Transverse colon (tissue), 4 donors: ENCODE measurements around the gene MAP2K5. TPM values are rescaled to one million over a fixed set of nuclear protein-coding genes. Genes with fewer than 3 reads are reported as not detected.

Source experiments
- DNase-seq: peaks from one replicate; pipeline ENCODE4 v3.0.0-alpha.2; 2019
- H3K27ac ChIP-seq, 4 donors: fragments of 200-600 bp; sonication (generic); 2 replicates each; pipeline ENCODE4 v1.5.1; 2016 to 2018; ENCODE audit warnings: inconsistent platforms in 4 of 4
- H3K27me3 ChIP-seq: fragments of 200-600 bp; sonication (generic); 2 replicates; pipeline ENCODE4 v1.5.1; 2017; ENCODE audit warnings: inconsistent platforms
- H3K36me3 ChIP-seq, 4 donors: fragments of 200-600 bp; sonication (generic); 2 replicates each; pipeline ENCODE4 v1.5.1; 2017 to 2019; ENCODE audit warnings: inconsistent platforms in 4 of 4
- H3K4me1 ChIP-seq, 4 donors: fragments of 200-600 bp; sonication (generic); 2 replicates each; pipeline ENCODE4 v1.5.1; 2017 to 2020; ENCODE audit warnings: inconsistent platforms in 4 of 4
- H3K4me3 ChIP-seq, 4 donors: fragments of 200-600 bp; sonication (generic); 1 replicate in 1 of 4; 2 replicates in 3 of 4; pipeline versions ENCODE4 v1.5.1 to v1.6.1; 2017 to 2019; ENCODE audit warnings: inconsistent platforms in 4 of 4
- H3K9me3 ChIP-seq, 2 donors: fragments of 200-600 bp; sonication (generic); 2 replicates each; pipeline ENCODE4 v1.5.1; 2017 to 2019; ENCODE audit warnings: inconsistent platforms in 2 of 2
- CTCF ChIP-seq, 5 experiments: fragments of 200-600 bp in 3 of 5; fragments of 450-650 bp in 2 of 5; sonication (generic) in 3 of 5; IDR thresholded peaks; 1 replicate in 2 of 5; 2 replicates in 3 of 5; pipeline ENCODE4 v1.5.1; 2016 to 2017; ENCODE audit warnings: antibody characterized with exemption in 5 of 5, inconsistent platforms in 3 of 5, mild to moderate bottlenecking in 2 of 5, moderate library complexity in 1 of 5
- EP300 ChIP-seq: sonication (generic); formaldehyde crosslinking; IDR thresholded peaks from one replicate; pipeline ENCODE4 v1.6.1; 2017; ENCODE audit warnings: antibody characterized with exemption, low read depth
- POLR2A ChIP-seq: fragments of 450-650 bp; IDR thresholded peaks from one replicate; pipeline ENCODE4 v1.6.1; 2016; ENCODE audit warnings: antibody characterized with exemption, mild to moderate bottlenecking, moderate library complexity
- POLR2AphosphoS5 ChIP-seq, 3 donors: sonication (generic); formaldehyde crosslinking; IDR thresholded peaks; one replicate each; pipeline ENCODE4 v1.6.1; 2016; ENCODE audit warnings: antibody characterized with exemption in 3 of 3
- WGBS, 2 donors: methylation state at CpG; one replicate each; pipeline ENCODE4 v1.1.5; 2018; ENCODE audit warnings: low coverage in 1 of 2; 5-methylcytosine and 5-hydroxymethylcytosine counted together
- in situ Hi-C, 4 donors: fragments of 200-750 bp; cut with MboI; loops; one replicate each; pipeline versions ENCODE4 v1.15.0 to v1.15.1; 2017; ENCODE audit warnings: low sequenced_read_pairs in 3 of 4, low pct_ligation_motif_present in 1 of 4, low pct_unique_long_range_greater_than_20kb in 1 of 4
- intact Hi-C: fragments of 100-400 bp; cut with DNase I; formaldehyde crosslinking; loops from one replicate; pipeline ENCODE4 v1.15.1; 2023; ENCODE audit warnings: low total_unique reads
- total RNA-seq, 4 donors: library from RNA; depleted of rRNA; stranded (reverse); fragments of >200 nt; gene quantifications; one replicate each; pipeline ENCODE4 v1.1.0, GENCODE V29; 2016

Gene MAP2K5
- total RNA-seq, 4 donors from 2014 or later = 19.8 to 320 (median 21.1) TPM

- H3K27ac ChIP-seq = no peak overlapping the region
- in situ Hi-C loops = loop anchor here in 1 of 4 donors (25.0 kb wide), 1 partner anchor 344 kb away; no protein-coding TSS in a partner anchor
- WGBS, 2 donors = 95% methylated on average over 18 of the region's 18 CpGs; no CpG with 5 or more reads in 1 of the 2 donors
- H3K4me1 ChIP-seq = no peaks in the 10 kb centered on the region
- H3K36me3 ChIP-seq = no peaks in the 10 kb centered on the region
- DNase-seq = no peak
- no peak overlapping the region for H3K4me3 ChIP-seq
- intact Hi-C loops = no loop called here
- no peaks in the 10 kb centered on the region for H3K9me3 ChIP-seq
- no peaks in the 10 kb centered on the region for H3K27me3 ChIP-seq
- no peak for TF ChIP-seq EP300
- no peak for TF ChIP-seq CTCF (IDR thresholded peaks at IDR 0.05)
- no peak for TF ChIP-seq POLR2AphosphoS5 (IDR thresholded peaks at IDR 0.05)
- TF ChIP-seq POLR2A = no peak
Measured at GRCh38 chr15:67806536-67806935, 264.0 kb downstream of the MAP2K5 start.

- 87% methylated on average over 5 of the region's 5 CpGs; no CpG with 5 or more reads in 1 of the 2 donors for whole genome bisulfite sequencing, 2 donors
- Histone ChIP-seq H3K36me3 (no peaks in the 10 kb centered on the region), H3K9me3 (no peaks in the 10 kb centered on the region), H3K27me3 (no peaks in the 10 kb centered on the region), H3K4me3 (no peak overlapping the region), H3K4me1 (no peaks in the 10 kb centered on the region), H3K27ac (no peak overlapping the region)
- in situ Hi-C loops = loop anchor here in 1 of 4 donors (25.0 kb wide), 1 partner anchor 345 kb away; no protein-coding TSS in a partner anchor
- intact Hi-C loops = no loop called here
- TF ChIP-seq POLR2A = no peak
- no peak for DNase-seq
Measured at GRCh38 chr15:67807141-67807540, 264.6 kb downstream of the MAP2K5 start.

- in situ Hi-C loops (loop anchor here in 1 of 4 donors (25.0 kb wide), 1 partner anchor 346 kb away; no protein-coding TSS in a partner anchor), intact Hi-C loops (no loop called here)
- no peak for TF ChIP-seq EP300
- H3K4me3 ChIP-seq = no peak overlapping the region
- H3K27ac ChIP-seq = no peak overlapping the region
- no peaks in the 10 kb centered on the region for H3K27me3 ChIP-seq
- H3K4me1 ChIP-seq = no peaks in the 10 kb centered on the region
- no peaks in the 10 kb centered on the region for H3K36me3 ChIP-seq
- no peak for DNase-seq
- H3K9me3 ChIP-seq = no peaks in the 10 kb centered on the region
- 97% methylated on average over 7 of the region's 7 CpGs; no CpG with 5 or more reads in 1 of the 2 donors for WGBS, 2 donors
Measured at GRCh38 chr15:67807836-67808235, 265.3 kb downstream of the MAP2K5 start.

GRCh38 chr15:67808821-67809220 lies 266.3 kb downstream of the MAP2K5 start:
- no peak for DNase-seq
- intact Hi-C loops = no loop called here

GRCh38 chr15:67809441-67809840 lies 266.9 kb downstream of the MAP2K5 start:
- WGBS, 2 donors = 91% methylated on average over 5 of the region's 5 CpGs; no CpG with 5 or more reads in 1 of the 2 donors
- in situ Hi-C loops (loop anchor here in 1 of 4 donors (25.0 kb wide), 1 partner anchor 347 kb away; no protein-coding TSS in a partner anchor), intact Hi-C loops (no loop called here)
- Histone ChIP-seq H3K4me1 (no peaks in the 10 kb centered on the region), H3K4me3 (no peak overlapping the region), H3K36me3 (no peaks in the 10 kb centered on the region), H3K27me3 (no peaks in the 10 kb centered on the region), H3K9me3 (no peaks in the 10 kb centered on the region), H3K27ac (no peak overlapping the region)
- DNase-seq = no peak
- TF ChIP-seq EP300 (no peak), POLR2A (no peak), POLR2AphosphoS5 (IDR thresholded peaks at IDR 0.05) (no peak), CTCF (IDR thresholded peaks at IDR 0.05) (no peak)

More at GRCh38 chr15:67808821-67809220, 266.3 kb downstream of the MAP2K5 start:
- 94 to 100% methylated on average over 4 to 7 of the region's 7 CpGs for WGBS, 2 donors
- no peak for TF ChIP-seq POLR2A
- no peak for TF ChIP-seq CTCF (IDR thresholded peaks at IDR 0.05)
- no peak for TF ChIP-seq EP300
- no peak for TF ChIP-seq POLR2AphosphoS5 (IDR thresholded peaks at IDR 0.05)
- Histone ChIP-seq H3K9me3 (no peaks in the 10 kb centered on the region), H3K36me3 (no peaks in the 10 kb centered on the region), H3K27me3 (no peaks in the 10 kb centered on the region), H3K4me3 (no peak overlapping the region), H3K4me1 (no peaks in the 10 kb centered on the region), H3K27ac (no peak overlapping the region)
- in situ Hi-C loops = loop anchor here in 1 of 4 donors (25.0 kb wide), 1 partner anchor 347 kb away; no protein-coding TSS in a partner anchor
